Right lobe of liver (tissue), 4 donors: ENCODE measurements around the gene GRB10.

Source experiments
- CTCF ChIP-seq, 4 donors: fragments of 200-600 bp in 3 of 4; fragments of 450-650 bp in 1 of 4; IDR thresholded peaks; one replicate each; pipeline versions ENCODE4 v1.5.1 to v1.8.0; 2016 to 2022; ENCODE audit warnings: antibody characterized with exemption in 4 of 4, mild to moderate bottlenecking in 2 of 4
- POLR2A ChIP-seq: fragments of 450-650 bp; IDR thresholded peaks from one replicate; pipeline ENCODE4 v1.6.1; 2017; ENCODE audit warnings: antibody characterized with exemption, mild to moderate bottlenecking
- donor health status: DM: no; HTN: no; CAD: no.
- donor health status: DM: no; HTN: no; CAD: no.
- donor health status: DM: no; HTN: yes; CAD: no.

GRCh38 chr7:50815138-50815537 lies 32.4 kb upstream of the GRB10 start:
- no peak for TF ChIP-seq POLR2A
- TF ChIP-seq CTCF (IDR thresholded peaks at IDR 0.05): no peak
